Daoy (cell line): Measurements from ENCODE around the gene FMN1. TPM values are rescaled to one million over a fixed set of nuclear protein-coding genes. Genes with fewer than 3 reads are reported as not detected.
A peak's percentile ranks its signal among the peaks of the same experiment; 100 is the strongest.

Experiments
- DNase-seq: peaks from one replicate; pipeline ENCODE4 v3.0.0-alpha.2; 2015; ENCODE audit warnings: low read depth
- total RNA-seq: library from RNA; depleted of rRNA; stranded (reverse); fragments of >200 nt; shearing (Covaris generic); gene quantifications from 2 replicates; pipeline ENCODE4 v1.2.3, GENCODE V29; 2014

Gene FMN1
- total RNA-seq, 1 experiment from 2014 or later: 4.9 TPM

DNA sequence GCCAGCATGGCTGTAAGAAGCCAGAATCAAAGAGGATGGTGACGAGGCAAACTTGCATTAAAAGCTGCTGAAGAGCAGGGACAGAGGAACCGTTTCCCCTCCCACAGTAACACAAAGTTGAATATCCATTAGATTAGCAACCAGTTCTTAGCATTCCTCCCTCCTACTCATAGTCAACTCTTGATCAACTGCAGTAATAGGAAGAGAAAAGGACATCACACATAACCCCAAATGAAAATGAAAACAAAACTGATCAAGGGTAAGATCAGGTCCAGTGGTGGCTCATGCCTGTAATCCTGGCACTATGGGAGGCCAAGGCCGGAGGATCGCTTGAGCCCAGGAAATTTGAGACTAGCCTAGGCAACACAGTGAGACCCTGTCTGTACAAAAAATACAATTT lies 311.6 kb downstream of the FMN1 start:
- DNase-seq: no peak

DNA sequence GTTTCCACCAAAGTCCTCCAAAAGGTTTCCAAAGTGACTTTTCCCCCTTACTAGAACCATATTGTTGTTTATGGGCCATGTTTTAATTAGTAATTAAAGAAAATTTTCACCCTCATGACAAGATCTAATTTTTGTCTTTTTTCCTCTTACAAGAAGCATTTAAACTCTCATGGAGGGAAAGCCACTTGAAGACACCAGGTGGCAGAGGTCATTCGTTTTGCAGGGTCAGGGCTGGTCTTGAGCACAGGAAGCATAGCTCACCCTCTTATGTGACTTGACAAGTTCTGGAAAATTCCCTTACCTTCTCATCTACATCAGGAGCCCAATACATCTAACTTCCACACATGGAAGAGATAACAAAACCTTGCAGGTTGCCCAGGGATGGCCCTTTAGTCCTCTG lies 313.0 kb downstream of the FMN1 start:
- no peak for DNase-seq

DNA sequence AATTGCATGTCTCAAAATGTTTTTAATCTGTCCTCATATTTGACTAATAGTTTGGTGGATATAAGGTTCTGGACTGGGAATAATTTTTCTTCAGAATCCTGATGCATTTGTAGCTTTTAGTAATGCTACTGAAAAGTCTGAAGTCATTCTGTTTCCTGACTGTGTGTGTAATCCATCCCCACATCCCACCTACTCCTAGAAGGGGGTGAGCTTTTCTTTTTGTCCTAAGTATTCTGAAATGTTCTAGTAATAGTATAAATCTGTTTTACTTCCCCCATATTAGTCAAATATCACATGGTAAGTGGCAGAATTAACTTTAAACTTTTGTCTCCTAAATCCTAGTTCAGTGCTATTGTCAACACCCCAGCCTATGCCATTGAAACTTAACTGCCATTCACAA lies 313.9 kb downstream of the FMN1 start:
- no peak for DNase-seq

DNA sequence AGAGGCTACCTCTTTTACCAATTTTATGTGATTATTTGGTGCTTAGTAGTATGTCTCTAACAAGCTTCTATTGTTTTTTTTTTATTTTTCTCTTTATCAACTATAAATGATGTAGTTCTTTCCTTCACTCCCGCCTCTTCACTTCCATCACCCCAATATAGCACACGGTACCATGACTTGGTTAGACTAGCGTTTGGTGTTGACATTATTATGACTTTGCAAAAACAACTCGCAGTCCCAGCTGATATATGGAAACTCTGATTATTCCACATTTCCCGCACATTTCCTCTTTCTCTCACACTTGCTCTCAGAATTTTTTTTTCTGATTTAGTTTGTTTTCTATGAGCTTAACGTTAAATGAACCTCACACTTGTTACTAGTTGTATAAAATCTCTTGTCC lies 314.5 kb downstream of the FMN1 start:
- no peak for DNase-seq

DNA sequence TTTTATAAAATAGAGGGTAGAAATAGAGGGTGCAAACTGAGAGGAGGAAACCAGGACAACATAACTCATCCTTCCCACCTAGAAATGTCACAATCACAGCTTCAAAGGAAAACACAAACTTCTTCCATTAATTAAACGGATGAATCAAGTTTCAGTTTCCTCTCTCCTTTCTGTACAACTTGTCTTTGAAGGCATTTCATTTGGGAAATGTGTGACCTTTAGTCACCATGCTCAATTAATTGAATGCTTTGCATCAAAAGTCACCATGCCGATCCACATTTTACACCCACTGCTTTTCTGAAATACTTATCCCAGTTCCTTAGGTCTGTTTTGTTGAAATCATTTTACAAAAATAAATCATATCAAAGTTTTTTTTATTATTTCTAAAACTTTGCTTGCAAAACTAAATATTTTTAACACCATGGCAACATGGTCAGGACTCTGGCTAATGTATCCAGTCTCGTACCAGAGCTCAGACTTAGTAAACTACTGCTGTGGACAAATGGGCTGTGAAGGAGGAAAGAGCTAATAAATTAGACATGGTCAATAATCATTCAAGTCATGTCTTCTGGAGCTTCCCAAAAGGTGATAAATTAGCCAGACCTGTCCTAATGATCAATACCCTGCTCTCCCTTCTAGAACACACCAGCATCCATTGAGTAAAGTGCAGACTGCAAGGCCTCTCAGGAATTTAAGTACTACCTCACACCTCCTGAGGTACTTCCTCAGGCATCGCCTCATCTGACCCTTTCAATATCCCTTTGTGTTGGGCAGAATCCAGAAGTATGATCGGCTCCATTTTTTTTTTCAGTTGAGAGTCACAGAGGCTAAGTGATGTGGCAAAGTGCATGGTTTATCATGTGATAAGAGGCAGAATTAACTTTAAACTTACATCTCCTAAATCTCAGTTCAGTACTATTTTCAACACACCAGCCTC lies 315.4 kb downstream of the FMN1 start:
- DNase-seq: no peak

DNA sequence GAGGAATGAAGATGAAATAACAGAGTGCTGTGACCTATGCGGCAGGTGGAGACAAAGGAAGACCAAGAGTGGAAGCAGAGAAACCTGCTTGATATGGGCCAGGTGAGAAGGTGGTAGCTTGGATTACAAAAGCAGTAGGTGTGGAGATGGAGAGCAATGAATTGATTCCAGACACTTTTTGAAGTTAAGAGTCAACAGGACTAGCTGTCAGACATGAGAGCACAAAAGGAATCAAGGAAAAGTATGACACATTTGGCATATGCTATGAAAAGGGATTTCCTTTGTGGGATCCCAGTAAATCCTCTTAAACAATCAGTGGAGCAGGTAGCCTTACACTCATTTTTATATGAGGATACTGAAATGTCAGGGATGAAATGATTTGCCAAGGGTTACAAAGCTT lies 316.2 kb downstream of the FMN1 start:
- DNase-seq: no peak

DNA sequence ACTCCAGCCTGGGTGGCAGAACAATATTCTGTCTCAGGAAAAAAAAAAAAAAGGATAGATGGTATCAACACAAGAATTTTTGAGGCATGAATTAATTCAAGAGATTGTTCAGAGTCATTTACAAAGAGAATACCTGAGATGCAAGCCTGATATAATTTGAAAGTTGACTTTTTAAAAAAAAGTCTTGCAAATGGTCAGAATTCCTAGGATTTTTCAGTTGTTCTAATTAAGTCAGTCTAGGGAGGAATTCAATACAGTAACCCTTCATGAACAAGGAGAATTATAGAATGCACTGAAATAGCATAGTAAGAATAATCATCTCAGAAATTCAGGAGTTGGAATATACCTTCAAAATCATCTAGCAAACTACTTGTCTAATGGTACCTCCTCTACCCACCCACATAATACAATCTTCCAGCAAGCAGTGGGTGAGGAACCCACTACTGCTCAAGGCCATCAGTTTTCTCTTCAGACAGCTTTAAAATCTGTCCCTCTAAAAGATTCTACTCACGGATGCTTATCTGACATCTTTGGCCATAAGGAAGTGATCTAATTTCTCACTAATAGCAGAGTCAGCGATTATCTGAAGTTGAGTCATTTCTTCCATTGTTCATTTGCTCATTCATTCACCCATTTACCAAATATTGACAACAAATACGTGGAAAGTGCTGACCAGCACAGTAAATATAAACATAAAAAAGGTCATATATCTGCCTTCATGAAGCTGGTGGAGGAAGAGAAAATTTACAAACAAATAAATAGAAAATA lies 317.1 kb downstream of the FMN1 start:
- no peak for DNase-seq

DNA sequence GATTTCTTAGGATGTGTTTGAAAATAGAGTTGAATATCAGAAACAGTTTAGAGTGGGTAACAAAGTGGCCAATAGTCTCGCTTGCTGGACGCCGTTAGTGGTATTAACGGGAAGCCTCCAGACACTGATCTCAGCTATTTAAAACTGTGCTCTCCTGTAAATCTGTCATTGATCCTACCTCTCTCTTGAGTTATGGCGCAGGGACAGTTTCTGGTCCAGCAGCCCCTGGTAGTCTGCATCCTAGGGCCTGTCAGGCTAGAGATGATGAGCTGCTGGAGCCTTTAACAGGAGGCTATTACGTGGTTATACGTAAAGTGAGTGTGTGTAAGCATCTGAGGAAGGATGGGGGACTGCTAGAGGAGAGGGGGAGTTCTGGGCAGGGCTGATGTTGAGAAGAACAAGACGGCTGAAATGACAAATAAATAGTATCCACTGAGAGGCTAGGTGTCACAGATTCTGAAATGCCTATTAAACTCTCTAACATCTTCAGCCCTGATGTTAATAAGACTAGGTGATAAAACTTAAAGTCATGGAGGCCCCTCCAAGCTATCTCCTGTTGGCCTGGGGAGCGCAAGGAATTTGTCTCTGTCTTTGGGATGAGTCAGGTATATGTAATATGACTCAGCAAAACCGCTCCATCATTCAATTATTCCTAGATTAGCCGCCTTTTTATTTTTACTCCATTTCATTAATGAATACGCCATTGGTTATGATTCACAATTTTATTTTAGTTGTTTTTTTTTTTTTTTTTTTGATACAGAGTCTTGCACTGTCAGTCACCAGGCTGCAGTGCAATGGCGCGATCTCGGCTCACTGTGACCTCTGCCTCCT lies 321.0 kb downstream of the FMN1 start:
- DNase-seq: no peak

DNA sequence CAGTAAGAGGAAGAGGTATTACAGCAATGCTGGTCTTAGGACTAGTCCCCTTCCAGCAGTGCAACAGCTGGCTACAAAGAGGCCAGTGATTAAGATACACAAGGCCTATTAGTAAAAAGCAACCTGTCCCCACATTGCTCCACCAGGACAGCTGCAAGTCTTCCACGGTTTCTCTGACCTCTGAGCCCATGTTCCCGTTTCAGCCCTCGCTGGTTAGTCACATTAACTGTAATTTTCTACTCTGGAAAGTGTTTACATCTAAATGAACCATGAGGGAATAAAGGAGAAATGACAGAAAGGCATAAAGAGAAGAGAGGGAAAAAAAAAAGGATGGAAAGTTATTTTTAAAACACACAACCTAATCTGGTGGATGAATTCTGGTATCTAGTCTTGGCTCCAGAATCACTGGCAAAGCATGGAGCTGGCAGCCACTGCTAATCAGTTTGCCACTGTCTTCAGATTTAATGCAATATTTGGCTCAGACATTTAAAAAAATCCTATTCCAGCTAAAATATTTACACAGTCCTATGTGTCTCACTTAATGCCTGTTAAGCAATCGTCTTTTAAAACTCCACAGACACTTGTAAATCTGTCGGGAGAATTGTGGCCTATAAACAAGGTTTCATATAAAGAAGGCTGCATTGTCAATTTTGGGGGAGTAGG lies 321.8 kb downstream of the FMN1 start:
- no peak for DNase-seq

DNA sequence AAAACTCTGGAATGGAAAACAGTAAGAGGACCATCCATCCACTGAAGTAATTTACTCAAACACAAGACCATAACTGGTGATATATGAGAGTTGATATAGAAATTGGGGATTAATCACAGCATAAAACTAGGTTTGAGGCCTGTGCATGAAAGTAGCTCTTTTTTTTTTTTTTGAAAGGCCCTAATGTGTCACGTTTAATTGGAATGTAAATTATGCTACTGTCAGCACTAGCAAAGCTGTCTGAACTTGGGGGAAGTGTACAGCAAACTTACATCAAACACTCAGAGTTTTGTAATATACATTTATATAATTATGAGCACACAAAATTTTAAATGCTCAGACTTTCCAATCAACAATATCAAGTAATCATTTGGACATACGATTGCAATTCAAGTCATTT lies 322.6 kb downstream of the FMN1 start:
- DNase-seq: no peak

DNA sequence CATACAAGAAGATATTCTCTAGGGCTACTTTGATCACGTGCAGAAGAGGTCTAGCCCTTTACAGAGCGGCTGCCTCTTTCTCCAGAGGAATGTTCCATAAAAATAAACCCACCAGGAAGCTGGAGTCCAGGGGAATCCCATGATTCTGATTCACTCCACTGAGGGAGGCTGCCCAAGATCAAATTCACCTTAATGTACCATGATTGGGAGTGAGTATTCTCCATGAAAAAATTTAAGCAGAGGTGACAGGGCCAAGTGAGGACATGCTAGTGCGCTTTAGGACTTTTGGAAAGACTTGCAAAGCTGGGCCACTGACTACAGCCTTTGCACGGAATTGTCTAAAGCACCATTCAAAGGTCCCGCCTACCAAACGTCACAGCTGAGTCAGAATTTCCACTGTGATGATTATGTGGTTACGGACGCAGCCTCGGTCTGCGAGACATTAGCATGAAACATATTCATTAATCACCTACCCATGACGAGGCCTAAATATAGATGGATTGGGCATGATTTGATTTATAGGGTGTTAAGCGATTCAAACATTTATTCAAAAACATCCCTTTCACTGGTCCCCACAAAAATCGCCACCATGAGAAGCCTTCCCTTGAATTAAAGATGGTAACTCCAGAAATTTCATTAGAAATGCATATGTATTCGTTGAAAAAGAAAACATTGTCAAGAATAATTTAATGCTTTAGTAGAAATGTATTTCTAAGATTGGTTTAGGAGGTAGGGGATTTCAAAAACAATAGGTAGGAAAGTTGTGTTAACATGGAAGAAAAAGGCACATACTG lies 324.1 kb downstream of the FMN1 start:
- DNase-seq: peak; percentile 91

DNA sequence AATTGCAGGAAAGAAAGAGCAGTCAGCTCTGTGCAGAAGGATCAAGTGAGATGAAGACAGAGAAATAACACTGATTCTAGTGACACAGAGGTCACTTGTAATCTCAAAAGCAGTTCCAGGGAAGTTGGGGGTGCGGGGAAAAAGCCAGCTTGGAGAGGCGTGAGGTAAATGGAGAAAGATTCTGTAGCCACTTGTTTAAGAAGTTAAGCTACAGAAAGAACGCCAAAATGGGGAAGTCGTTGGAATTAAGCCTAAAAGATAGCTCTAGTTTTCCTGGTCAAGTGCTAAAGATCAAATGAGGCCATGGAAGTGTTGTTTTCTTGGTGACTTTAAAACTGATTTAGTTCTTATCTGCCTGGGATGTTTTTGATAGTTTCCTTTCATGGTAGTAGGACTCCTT lies 324.7 kb downstream of the FMN1 start:
- DNase-seq: no peak

DNA sequence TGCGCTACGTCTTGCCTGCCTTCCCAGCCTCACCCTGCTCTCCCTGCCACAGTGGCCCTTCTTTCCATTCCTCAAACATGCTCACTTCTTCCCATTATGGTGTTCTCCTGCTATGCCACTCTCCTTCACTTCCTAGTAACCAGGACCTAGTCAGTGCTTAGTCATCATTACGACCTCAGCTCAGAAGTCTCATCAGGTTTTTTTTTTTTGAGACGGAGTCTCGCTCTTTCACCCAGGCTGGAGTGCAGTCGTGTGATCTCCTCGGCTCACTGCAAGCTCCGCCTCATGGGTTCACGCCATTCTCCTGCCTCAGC lies 327.2 kb downstream of the FMN1 start:
- DNase-seq: peak; percentile 83

DNA sequence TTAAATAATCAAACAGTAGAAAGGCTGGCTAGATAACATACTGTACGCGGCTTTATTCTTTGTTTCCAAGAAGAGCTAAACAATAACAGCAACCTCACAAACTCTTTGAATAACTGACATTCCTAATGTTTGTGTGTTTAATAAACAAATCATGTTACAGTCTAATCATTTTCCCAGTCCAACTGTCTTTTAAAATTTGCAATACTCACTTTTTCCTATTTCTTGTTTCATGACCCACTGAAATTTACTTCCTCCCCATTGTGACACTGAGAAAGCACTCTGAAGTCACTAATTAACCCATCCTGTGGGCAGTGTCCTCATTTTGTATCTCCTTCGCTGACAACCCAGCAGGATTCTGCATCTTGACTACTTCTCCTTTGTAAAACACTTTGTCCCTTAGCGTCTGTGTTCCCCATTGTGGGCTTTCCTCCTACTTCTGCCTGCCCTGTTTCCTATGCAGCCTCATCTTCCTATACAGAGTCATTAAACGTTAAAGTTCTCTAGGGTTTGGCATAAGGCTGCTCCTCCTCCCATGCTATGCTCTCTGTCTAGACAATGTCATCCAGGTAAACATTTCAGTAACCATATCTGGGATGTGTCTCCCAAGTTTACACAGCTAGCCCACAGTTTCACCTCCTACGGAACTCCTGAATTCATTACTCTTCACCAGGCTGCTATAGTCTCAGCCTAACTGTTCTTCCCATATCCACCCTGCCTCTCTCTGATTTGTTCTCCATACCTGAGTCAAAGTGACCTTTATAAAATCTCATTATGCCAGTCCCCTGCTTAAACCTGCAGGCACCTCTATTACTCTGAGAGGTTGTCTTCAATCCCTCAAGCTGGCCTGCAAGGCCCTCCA lies 327.8 kb downstream of the FMN1 start:
- peak; percentile 10 for DNase-seq

DNA sequence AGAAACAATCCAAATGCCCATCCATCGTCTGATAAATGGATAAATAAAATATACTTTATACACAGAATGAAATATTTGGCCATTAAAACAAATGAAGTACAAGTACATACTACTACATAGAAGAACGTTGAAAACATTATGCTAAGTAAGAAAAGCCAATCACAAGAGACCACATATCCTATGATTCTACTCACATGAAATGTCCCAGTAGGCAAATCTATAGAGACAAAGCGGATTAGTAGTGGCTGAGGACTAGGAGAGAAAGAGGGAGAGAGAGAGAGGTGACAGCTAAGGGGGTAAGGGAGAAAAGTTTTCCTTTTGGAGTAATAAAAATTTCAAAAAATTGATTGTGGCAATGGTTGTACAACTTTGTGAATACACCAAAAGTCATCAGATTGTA lies 329.7 kb downstream of the FMN1 start:
- no peak for DNase-seq

DNA sequence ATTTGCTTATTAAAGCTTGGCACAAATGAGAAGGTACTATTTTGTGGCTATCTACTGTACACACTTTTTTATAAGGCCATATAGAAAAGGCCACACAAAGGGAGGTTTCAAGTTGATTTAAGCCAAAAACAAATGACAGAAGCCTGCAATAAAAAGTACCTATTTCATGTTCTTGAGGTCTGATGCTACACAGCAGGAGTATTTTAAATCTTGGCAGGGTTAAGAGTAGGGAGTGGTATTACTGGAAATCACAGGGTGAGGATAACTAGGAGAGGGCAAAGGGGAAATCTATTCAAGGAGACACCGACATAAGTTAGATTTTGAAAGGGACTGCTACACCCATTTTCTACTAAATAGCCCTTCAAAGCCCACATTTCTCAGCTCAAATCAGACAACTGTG lies 330.5 kb downstream of the FMN1 start:
- DNase-seq: no peak

DNA sequence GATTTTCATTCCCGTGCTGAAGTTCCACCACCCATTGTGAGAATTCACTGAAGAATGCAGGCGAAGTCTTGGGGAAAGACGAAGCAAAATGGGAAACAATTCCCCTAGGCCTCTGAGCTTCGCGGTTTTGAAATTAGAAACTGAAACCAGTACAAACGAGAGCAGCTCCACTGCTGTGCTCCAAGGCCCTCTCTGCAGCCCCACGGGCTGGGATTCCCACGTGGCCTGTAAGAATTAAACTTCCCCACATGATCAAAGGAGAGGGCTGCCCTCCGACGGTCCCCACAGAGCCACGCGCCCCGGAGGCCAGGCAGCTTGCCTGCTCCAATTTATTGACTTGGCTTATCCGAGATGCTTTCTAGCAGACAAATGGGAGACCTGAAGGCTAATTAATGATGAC lies 332.8 kb downstream of the FMN1 start:
- DNase-seq: peak; percentile 75

DNA sequence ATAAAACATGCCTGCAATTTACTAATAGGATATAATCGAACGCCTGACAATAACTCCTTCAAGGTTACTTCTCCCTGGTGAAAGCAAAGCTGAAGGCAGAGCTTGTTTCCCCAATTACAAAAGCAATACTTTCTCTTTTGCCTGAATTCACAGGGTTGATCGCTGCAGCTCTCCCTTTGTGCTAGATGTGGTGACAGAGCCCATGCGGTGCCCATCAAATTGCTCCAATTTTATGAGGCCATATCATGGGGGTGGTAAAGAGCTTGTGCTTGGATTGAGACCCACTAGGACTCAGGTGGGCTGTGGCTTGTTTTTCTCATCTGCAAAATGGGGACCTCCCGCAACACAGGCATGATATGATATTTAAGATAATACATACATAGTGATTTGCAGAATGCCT lies 333.3 kb downstream of the FMN1 start:
- peak; percentile 15 for DNase-seq

DNA sequence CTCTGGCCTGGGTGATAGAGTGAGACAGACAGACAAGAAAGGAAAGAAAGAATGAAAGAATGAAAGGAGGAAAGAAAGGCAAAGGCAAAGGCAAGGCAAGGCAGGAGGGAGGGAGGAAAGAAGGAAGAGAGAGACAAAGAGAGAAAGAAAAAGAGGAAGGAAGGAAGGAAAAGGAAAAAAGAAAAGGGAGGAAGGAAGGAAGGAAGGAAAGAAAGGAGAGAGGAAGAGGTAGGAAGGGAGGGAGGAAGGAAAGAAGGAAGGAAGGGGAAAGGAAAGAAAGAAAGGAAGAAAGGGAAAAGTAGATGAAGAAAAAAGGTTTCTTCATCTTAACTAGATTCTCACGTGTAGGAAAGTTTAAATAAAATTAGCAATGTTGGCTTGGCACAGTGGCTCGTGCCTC lies 334.5 kb downstream of the FMN1 start:
- DNase-seq: no peak

DNA sequence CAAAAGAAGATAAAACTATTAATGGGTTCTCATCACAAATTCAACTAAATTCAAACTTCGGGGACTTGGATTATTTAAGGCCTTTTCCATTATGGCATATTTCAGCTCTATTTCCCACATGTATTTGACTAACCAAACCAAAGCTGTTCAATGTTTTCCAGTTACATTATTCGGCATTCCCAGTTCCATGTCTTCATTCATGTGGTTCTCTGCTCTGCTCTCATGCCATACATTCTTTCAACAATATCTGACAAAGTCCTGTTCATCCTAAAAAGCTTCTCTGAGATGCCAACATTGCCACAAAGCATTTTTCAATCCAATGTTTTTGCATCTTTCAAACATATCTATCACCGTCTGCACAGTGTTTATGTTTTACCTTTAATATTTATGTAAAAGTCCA lies 335.3 kb downstream of the FMN1 start:
- no peak for DNase-seq
